ENCODE results near the gene CFAP99.

DNA sequence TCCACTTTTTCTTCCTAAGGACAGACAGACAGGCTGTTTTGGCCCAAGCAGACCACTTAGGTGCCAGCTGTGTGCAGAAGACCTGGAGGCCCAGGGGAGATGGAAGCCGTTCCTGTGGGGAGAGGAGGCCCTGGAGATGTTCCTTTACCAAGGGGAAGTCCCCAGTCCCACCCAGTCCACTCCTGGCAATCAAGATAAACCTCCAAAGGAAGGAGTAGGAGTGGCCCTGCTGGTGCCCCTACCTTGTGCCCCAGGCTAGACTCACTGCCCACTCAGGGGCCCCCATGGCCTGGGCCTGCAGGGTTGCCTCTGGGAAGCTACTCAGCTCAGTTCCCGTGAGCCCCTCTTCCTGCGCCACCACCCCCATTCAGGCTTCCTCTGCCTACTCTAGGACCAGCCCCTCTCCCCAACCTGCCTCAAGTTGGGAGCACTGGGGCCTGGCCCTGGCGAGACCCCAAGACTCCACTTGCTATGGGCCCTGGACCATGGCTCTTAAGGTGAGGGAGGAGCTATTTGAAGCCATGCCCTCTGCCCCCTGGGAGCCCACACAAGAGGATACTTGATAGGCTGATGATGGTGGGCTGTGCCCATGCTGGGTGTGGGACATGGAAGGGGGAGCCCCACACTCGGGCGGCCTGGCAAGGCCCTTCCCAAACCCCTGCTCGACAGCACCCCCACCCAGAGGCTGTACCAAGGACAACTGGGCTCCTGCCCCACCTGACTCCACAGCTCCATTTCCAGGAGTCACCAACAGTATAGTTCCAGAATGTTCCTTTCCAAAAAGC lies 25.4 kb downstream of the CFAP99 start:
- TF ChIP-seq, protein P1, sequence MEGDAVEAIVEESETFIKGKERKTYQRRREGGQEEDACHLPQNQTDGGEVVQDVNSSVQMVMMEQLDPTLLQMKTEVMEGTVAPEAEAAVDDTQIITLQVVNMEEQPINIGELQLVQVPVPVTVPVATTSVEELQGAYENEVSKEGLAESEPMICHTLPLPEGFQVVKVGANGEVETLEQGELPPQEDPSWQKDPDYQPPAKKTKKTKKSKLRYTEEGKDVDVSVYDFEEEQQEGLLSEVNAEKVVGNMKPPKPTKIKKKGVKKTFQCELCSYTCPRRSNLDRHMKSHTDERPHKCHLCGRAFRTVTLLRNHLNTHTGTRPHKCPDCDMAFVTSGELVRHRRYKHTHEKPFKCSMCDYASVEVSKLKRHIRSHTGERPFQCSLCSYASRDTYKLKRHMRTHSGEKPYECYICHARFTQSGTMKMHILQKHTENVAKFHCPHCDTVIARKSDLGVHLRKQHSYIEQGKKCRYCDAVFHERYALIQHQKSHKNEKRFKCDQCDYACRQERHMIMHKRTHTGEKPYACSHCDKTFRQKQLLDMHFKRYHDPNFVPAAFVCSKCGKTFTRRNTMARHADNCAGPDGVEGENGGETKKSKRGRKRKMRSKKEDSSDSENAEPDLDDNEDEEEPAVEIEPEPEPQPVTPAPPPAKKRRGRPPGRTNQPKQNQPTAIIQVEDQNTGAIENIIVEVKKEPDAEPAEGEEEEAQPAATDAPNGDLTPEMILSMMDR (IDR thresholded peaks at IDR 0.05), result no peak
- TF ChIP-seq EZH2 (IDR thresholded peaks at IDR 0.05; ENCODE audit: borderline replicate concordance, insufficient read depth, low read depth, low read length, poor library complexity, severe bottlenecking), result no peak

Measured in B cell (primary cell).